GM12878 (cell line): ENCODE data around the gene GXYLT1. TPM values are rescaled to one million over a fixed set of nuclear protein-coding genes. Genes with fewer than 3 reads are reported as not detected.

Source experiments
- ATAC-seq: fragments of 200-7000 bp; cut with Tn5 transposase; 3 replicates; pipeline ENCODE4 v1.9.1; 2020; ENCODE audit warnings: mild to moderate bottlenecking, moderate library complexity
- BruUV-seq: library from RNA; stranded (reverse); fragments of 400-500 nt; replicated peaks from 2 replicates; lab custom pipeline; 2021; lab: Mats Ljungman, UMichigan
- CTCF ChIA-PET: fragments of 300-600 bp; sonication (Branson Sonifier 250); formaldehyde crosslinking; extraction: SDS; loops from one replicate; lab custom pipeline; 2021; ENCODE audit warnings: inconsistent platforms; lab: Yijun Ruan, JAX
- POLR2A ChIA-PET: fragments of 350-600 bp; formaldehyde crosslinking; extraction: SDS; loops from one replicate; lab custom pipeline; 2021; ENCODE audit warnings: inconsistent platforms; lab: Charles Lee
- RAD21 ChIA-PET: fragments of 300-600 bp; sonication (Branson Sonifier 250); formaldehyde crosslinking; loops from one replicate; lab custom pipeline; 2023; ENCODE audit warnings: antibody characterized with exemption; ENCODE audit not compliant: unreplicated experiment; lab: Charles Lee
- SMC1A ChIA-PET: fragments of 300-600 bp; sonication (Branson Sonifier 250); formaldehyde crosslinking; loops from one replicate; lab custom pipeline; 2023; ENCODE audit not compliant: unreplicated experiment, uncharacterized antibody; lab: Charles Lee
- DNase-seq: peaks from one replicate; pipeline ENCODE4 v3.0.0-alpha.2; 2011; ENCODE audit warnings: low read depth, low spot score
- FAIRE-seq: peaks from 3 replicates; lab custom pipeline; 2011; peaks lifted over from hg19 to GRCh38; lab: Jason Lieb, UNC
- H2AFZ ChIP-seq: 2 replicates; pipeline ENCODE4 v1.6.0; 2011; ENCODE audit warnings: low read depth, low read length, control low read depth; ENCODE audit not compliant: control insufficient read depth
- H3K27ac ChIP-seq: 2 replicates; pipeline ENCODE4 v1.5.1; 2011; ENCODE audit warnings: control low read depth; ENCODE audit not compliant: control insufficient read depth, insufficient read depth
- H3K27me3 ChIP-seq, 2 experiments: replicated peaks in 1 of 2; 2 replicates each; pipeline versions ENCODE4 v1.6.0 to v1.6.1; 2011; ENCODE audit warnings: low read length in 1 of 2; ENCODE audit not compliant: control insufficient read depth in 2 of 2, insufficient read depth in 2 of 2
- H3K36me3 ChIP-seq, 2 experiments: 2 replicates each; pipeline ENCODE4 v1.5.1; 2011; ENCODE audit warnings: low read length in 1 of 2; ENCODE audit not compliant: control insufficient read depth in 2 of 2, insufficient read depth in 2 of 2
- H3K4me1 ChIP-seq: 2 replicates; pipeline ENCODE4 v1.6.1; 2011; ENCODE audit warnings: mild to moderate bottlenecking, low read length, moderate library complexity, mixed read lengths; ENCODE audit not compliant: control insufficient read depth, insufficient read depth
- H3K4me2 ChIP-seq: 2 replicates; pipeline ENCODE4 v1.6.0; 2011; ENCODE audit warnings: control low read depth; ENCODE audit not compliant: control insufficient read depth, insufficient read depth
- H3K4me3 ChIP-seq: fragments of 200-600 bp; sonication (generic); 2 replicates; pipeline ENCODE4 v1.5.1; 2016
- H3K79me2 ChIP-seq: 2 replicates; pipeline ENCODE4 v1.6.0; 2011; ENCODE audit warnings: low read length; ENCODE audit not compliant: control insufficient read depth, insufficient read depth
- H3K9ac ChIP-seq: 2 replicates; pipeline ENCODE4 v1.8.0; 2011; ENCODE audit warnings: low read length, control low read depth, mixed read lengths; ENCODE audit not compliant: control insufficient read depth, insufficient read depth
- H3K9me3 ChIP-seq: replicated peaks from 3 replicates; pipeline ENCODE4 v1.5.1; 2011; ENCODE audit warnings: mild to moderate bottlenecking, low read length; ENCODE audit not compliant: control insufficient read depth, insufficient read depth
- H4K20me1 ChIP-seq: 2 replicates; pipeline ENCODE4 v1.6.0; 2011; ENCODE audit not compliant: control insufficient read depth, insufficient read depth
- BACH1 ChIP-seq: fragments of 450-650 bp; IDR thresholded peaks from 2 replicates; pipeline ENCODE4 v1.6.1; 2017; ENCODE audit warnings: mild to moderate bottlenecking, borderline replicate concordance
- CBX3 ChIP-seq: fragments of 200-600 bp; sonication (generic); IDR thresholded peaks from 2 replicates; pipeline ENCODE4 v1.6.1; 2016; ENCODE audit warnings: low read depth, borderline replicate concordance
- CEBPB ChIP-seq, 2 experiments: fragments of 150-350 bp in 1 of 2; IDR thresholded peaks; 2 replicates each; pipeline ENCODE4 v1.6.1; 2012 to 2014; ENCODE audit warnings: low read depth in 2 of 2, low read length in 2 of 2, borderline replicate concordance in 1 of 2, inconsistent platforms in 1 of 2
- CHD4 ChIP-seq: fragments of 200-600 bp; sonication (generic); IDR thresholded peaks from 2 replicates; pipeline ENCODE4 v1.6.1; 2016; ENCODE audit warnings: mild to moderate bottlenecking
- MYB ChIP-seq: fragments of 150-350 bp; IDR thresholded peaks from 2 replicates; pipeline ENCODE4 v1.6.1; 2014; ENCODE audit warnings: mild to moderate bottlenecking, low read depth, low read length, borderline replicate concordance
- NFIC ChIP-seq: IDR thresholded peaks from 2 replicates; pipeline ENCODE4 v1.6.1; 2012; ENCODE audit warnings: low read depth, mild to moderate bottlenecking, inconsistent platforms, low read length, moderate library complexity
- NRF1 ChIP-seq: conservative IDR thresholded peaks from 2 replicates; pipeline ENCODE4 v1.6.1; 2011; ENCODE audit warnings: mild to moderate bottlenecking, low read depth, low read length, improper control_type of control experiment
- SRF ChIP-seq, 2 experiments: IDR thresholded peaks; 2 replicates each; pipeline ENCODE4 v1.6.1; 2011; ENCODE audit warnings: low read depth in 2 of 2, low read length in 2 of 2, mild to moderate bottlenecking in 1 of 2, moderate library complexity in 1 of 2
- STAT3 ChIP-seq: IDR thresholded peaks from 2 replicates; pipeline ENCODE4 v1.6.1; 2011; ENCODE audit warnings: low read depth, low read length, improper control_type of control experiment
- whole genome bisulfite sequencing: methylation state at CpG from one replicate; pipeline ENCODE4 v1.1.6; 2016; ENCODE audit warnings: low lambda C conversion rate; ENCODE audit not compliant: insufficient replicate concordance, insufficient coverage; ENCODE audit errors: missing lambda C conversion rate; 5-methylcytosine and 5-hydroxymethylcytosine counted together
- in situ Hi-C: fragments of 300-500 bp; cut with MboI; formaldehyde crosslinking; loops from 9 replicates; pipeline ENCODE4 v1.14.3; 2018; ENCODE audit warnings: mixed read lengths
- intact Hi-C: fragments of 100-400 bp; cut with micrococcal nuclease; formaldehyde crosslinking; loops from one replicate; pipeline ENCODE4 v1.14.2; 2022; ENCODE audit not compliant: unreplicated experiment
- polyA plus RNA-seq, 11 experiments: library from polyadenylated mRNA; depleted of rRNA in 4 of 11; unstranded in 6 of 11; stranded (reverse) in 5 of 11; fragments of >200 nt; fragmentation: Nextera tagmentation in 4 of 11; fragmentation: Illumina TruSeq in 1 of 11; extraction: Ambion mirVana in 4 of 11; extraction: Trizol in 1 of 11; gene quantifications; 1 replicate in 1 of 11; 2 replicates in 10 of 11; pipeline versions ENCODE4 v1.2.1 to v1.2.3, GENCODE V29; 2011 to 2016; ENCODE audit warnings: inconsistent platforms in 2 of 11, missing spikeins in 2 of 11, low read depth in 1 of 11
- total RNA-seq, 4 experiments: library from RNA; depleted of rRNA in 3 of 4; stranded (reverse); fragments of >200 nt in 3 of 4; fragmentation: Illumina TruSeq in 1 of 4; extraction: Trizol in 1 of 4; gene quantifications; 2 replicates each; pipeline versions ENCODE4 v1.2.1 to v1.2.3, GENCODE V29; 2013 to 2021
- TF ChIP-seq, protein P1 (sequence below): fragments of 450-650 bp; formaldehyde crosslinking; IDR thresholded peaks from 2 replicates; pipeline ENCODE4 v1.5.0; 2022; ENCODE audit warnings: mild to moderate bottlenecking, missing genetic modification characterization
- TF ChIP-seq, protein P2 (sequence below): fragments of 450-650 bp; IDR thresholded peaks from 2 replicates; pipeline ENCODE4 v1.6.1; 2017; ENCODE audit warnings: antibody characterized with exemption, mild to moderate bottlenecking, moderate library complexity
- TF ChIP-seq, protein P3 (sequence below): IDR thresholded peaks from 2 replicates; pipeline ENCODE4 v1.6.1; 2012; ENCODE audit warnings: low read depth, low read length, improper control_type of control experiment
- TF ChIP-seq, protein P4 (sequence below): IDR thresholded peaks from 2 replicates; pipeline ENCODE4 v1.6.1; 2011; ENCODE audit warnings: low read depth, mild to moderate bottlenecking, low read length, moderate library complexity, borderline replicate concordance; ENCODE audit errors: extremely low read depth

GXYLT1 gene
- total and polyA plus RNA-seq, 10 of the 15 experiments (the other 5 are each of a cell fraction or from before 2014, with no cell fraction given): 2.3 to 14.9 (median 8.9) TPM

DNA sequence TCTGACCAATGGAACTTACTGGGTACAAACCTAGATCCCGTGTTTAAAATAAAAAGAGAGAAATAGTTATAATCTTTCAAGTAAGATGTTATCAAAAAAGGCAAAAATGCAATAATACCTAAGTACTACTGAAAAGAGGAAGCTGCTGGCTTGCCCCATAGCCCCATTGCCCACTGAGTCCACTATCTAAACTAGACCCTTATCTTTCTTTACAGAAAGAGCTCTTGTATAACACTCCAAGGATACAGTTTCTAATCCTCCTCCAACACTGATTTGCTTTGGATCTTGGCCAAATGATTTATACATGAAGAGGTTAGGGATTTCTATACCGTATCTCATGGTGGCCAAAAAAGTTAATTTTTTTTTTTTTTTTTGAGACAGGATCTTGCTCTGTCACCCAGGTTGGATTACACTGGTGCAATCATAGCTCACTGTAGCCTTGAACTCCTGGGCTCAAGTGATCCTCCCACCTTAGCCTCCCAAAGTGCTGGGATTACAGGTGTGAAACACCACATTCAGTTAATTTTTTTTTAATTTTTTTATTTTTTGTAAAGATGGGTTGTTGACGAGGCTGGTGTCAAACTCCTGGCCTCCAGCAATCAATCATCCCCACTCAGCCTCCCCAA is 2.6 kb downstream of the GXYLT1 start (continued):
- TF ChIP-seq, protein P1, sequence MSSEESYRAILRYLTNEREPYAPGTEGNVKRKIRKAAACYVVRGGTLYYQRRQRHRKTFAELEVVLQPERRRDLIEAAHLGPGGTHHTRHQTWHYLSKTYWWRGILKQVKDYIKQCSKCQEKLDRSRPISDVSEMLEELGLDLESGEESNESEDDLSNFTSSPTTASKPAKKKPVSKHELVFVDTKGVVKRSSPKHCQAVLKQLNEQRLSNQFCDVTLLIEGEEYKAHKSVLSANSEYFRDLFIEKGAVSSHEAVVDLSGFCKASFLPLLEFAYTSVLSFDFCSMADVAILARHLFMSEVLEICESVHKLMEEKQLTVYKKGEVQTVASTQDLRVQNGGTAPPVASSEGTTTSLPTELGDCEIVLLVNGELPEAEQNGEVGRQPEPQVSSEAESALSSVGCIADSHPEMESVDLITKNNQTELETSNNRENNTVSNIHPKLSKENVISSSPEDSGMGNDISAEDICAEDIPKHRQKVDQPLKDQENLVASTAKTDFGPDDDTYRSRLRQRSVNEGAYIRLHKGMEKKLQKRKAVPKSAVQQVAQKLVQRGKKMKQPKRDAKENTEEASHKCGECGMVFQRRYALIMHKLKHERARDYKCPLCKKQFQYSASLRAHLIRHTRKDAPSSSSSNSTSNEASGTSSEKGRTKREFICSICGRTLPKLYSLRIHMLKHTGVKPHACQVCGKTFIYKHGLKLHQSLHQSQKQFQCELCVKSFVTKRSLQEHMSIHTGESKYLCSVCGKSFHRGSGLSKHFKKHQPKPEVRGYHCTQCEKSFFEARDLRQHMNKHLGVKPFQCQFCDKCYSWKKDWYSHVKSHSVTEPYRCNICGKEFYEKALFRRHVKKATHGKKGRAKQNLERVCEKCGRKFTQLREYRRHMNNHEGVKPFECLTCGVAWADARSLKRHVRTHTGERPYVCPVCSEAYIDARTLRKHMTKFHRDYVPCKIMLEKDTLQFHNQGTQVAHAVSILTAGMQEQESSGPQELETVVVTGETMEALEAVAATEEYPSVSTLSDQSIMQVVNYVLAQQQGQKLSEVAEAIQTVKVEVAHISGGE (CRISPR knock-in tag): no peak
- TF ChIP-seq CHD4: no peak
- TF ChIP-seq, protein P2, sequence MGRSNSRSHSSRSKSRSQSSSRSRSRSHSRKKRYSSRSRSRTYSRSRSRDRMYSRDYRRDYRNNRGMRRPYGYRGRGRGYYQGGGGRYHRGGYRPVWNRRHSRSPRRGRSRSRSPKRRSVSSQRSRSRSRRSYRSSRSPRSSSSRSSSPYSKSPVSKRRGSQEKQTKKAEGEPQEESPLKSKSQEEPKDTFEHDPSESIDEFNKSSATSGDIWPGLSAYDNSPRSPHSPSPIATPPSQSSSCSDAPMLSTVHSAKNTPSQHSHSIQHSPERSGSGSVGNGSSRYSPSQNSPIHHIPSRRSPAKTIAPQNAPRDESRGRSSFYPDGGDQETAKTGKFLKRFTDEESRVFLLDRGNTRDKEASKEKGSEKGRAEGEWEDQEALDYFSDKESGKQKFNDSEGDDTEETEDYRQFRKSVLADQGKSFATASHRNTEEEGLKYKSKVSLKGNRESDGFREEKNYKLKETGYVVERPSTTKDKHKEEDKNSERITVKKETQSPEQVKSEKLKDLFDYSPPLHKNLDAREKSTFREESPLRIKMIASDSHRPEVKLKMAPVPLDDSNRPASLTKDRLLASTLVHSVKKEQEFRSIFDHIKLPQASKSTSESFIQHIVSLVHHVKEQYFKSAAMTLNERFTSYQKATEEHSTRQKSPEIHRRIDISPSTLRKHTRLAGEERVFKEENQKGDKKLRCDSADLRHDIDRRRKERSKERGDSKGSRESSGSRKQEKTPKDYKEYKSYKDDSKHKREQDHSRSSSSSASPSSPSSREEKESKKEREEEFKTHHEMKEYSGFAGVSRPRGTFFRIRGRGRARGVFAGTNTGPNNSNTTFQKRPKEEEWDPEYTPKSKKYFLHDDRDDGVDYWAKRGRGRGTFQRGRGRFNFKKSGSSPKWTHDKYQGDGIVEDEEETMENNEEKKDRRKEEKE: no peak

DNA sequence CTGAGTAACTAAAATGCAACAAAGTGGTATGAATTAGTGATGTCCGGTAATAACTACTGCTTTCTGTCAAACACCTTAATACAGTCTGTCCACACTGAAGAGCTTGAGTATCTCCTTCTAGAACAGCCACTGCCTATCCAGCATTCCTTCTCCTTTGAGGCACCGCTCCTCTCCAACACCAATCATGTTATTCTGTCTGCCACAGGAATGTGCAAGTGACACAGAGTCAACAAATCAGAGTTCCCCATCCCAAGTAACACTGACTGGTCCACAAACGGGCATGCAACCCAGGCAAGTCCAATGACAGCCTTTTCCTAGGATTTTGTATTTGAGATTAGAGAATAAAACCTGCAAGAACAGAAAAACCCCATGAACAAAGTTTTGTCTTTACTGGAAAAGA is 3.8 kb downstream of the GXYLT1 start:
- H3K9ac ChIP-seq: no peak overlapping the region
- H3K4me3 ChIP-seq: peak overlapping the region; percentile 29; the same call in 1 of the 2 replicates
- DNase-seq (no peak), ATAC-seq (no peak), FAIRE-seq (no peak)
- ChIA-PET SMC1A (interaction anchor here (0.7 to 2.5 kb wide), 12 partner anchors 9 to 262 kb away, joined by 3 to 11 read pairs (median 4); no protein-coding TSS in a partner anchor), RAD21 (interaction anchor here (1.0 to 2.6 kb wide), 6 partner anchors 13 to 329 kb away, joined by 3 to 9 read pairs (median 4); no protein-coding TSS in a partner anchor), POLR2A (interaction anchor here (1.2 kb wide), 1 partner anchor 15 kb away, joined by 4 read pairs; no protein-coding TSS in a partner anchor), CTCF (interaction anchor here (0.9 to 3.3 kb wide), 8 partner anchors 8 to 231 kb away, joined by 3 to 14 read pairs (median 6); no protein-coding TSS in a partner anchor)
- no peaks in the 10 kb centered on the region for H4K20me1 ChIP-seq
- no peak overlapping the region for H2AFZ ChIP-seq
- H3K4me2 ChIP-seq: peak overlapping the region; percentile 57; the same call in 1 of the 2 replicates
- H3K79me2 ChIP-seq: peaks cover 58% of the 10 kb centered on the region
- 0 out of 2 replicates have a peak overlapping the region, but pooled peaks have one; percentile 8 for H3K27ac ChIP-seq
- 92% methylated on average over 3 of the region's 3 CpGs for WGBS
- BruUV-seq: no TSS peak
- intact Hi-C loops: loop anchor here (5.0 to 10.0 kb wide), 4 partner anchors 44 to 324 kb away; partner anchors contain the start of genes PPHLN1, YAF2 and ZCRB1
- H3K36me3 ChIP-seq: no peaks in the 10 kb centered on the region
- H3K4me1 ChIP-seq: peaks cover 5% of the 10 kb centered on the region; the same call in 1 of the 2 replicates
- in situ Hi-C loops: no loop called here
- no peaks in the 10 kb centered on the region for H3K9me3 ChIP-seq
- no peaks in the 10 kb centered on the region for H3K27me3 ChIP-seq
- no peak for TF ChIP-seq STAT3
- TF ChIP-seq, protein P3, sequence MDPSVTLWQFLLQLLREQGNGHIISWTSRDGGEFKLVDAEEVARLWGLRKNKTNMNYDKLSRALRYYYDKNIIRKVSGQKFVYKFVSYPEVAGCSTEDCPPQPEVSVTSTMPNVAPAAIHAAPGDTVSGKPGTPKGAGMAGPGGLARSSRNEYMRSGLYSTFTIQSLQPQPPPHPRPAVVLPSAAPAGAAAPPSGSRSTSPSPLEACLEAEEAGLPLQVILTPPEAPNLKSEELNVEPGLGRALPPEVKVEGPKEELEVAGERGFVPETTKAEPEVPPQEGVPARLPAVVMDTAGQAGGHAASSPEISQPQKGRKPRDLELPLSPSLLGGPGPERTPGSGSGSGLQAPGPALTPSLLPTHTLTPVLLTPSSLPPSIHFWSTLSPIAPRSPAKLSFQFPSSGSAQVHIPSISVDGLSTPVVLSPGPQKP: no peak
- no peak for TF ChIP-seq CBX3
- TF ChIP-seq NRF1: no peak
- no peak for TF ChIP-seq BACH1
- no peak for TF ChIP-seq MYB
- no peak for TF ChIP-seq SRF (IDR thresholded peaks at IDR 0.05; ENCODE audit: low read depth in 2 of 2, low read length in 2 of 2)
- no peak for TF ChIP-seq NFIC
- TF ChIP-seq, protein P4, sequence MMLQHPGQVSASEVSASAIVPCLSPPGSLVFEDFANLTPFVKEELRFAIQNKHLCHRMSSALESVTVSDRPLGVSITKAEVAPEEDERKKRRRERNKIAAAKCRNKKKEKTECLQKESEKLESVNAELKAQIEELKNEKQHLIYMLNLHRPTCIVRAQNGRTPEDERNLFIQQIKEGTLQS: no peak
- TF ChIP-seq CEBPB (IDR thresholded peaks at IDR 0.05; ENCODE audit: borderline replicate concordance in 1 of 2, low read depth in 2 of 2, low read length in 2 of 2): no peak
